ENCODE data around the gene FAM13A.

FAM13A gene

GRCh38 chr4:88836216-88836615, 220.8 kb downstream of the FAM13A start:
- DNase-seq (ENCODE audit: low read depth), result no peak

GRCh38 chr4:88831031-88831430, 226.0 kb downstream of the FAM13A start:
- DNase-seq (ENCODE audit: low read depth), result no peak

GRCh38 chr4:88830598-88830997, 226.4 kb downstream of the FAM13A start:
- DNase-seq (ENCODE audit: low read depth), result no peak

- DNase-seq (ENCODE audit: low read depth), result no peak
Measured at GRCh38 chr4:88828842-88829571, 228.0 kb downstream of the FAM13A start.

- no peak for DNase-seq (ENCODE audit: low read depth)
Measured at GRCh38 chr4:88827442-88827841, 229.5 kb downstream of the FAM13A start.

- DNase-seq (ENCODE audit: low read depth), result no peak
Measured at GRCh38 chr4:88826771-88827170, 230.2 kb downstream of the FAM13A start.

- no peak for DNase-seq (ENCODE audit: low read depth)
Measured at GRCh38 chr4:88825931-88826330, 231.1 kb downstream of the FAM13A start.

GRCh38 chr4:88823058-88823919, 233.7 kb downstream of the FAM13A start:
- DNase-seq (ENCODE audit: low read depth), result peak; percentile 38

GRCh38 chr4:88822034-88822789, 234.8 kb downstream of the FAM13A start:
- DNase-seq (ENCODE audit: low read depth), result no peak

GRCh38 chr4:88821522-88821921, 235.5 kb downstream of the FAM13A start:
- DNase-seq (ENCODE audit: low read depth), result no peak

GRCh38 chr4:88820698-88821415, 236.1 kb downstream of the FAM13A start:
- no peak for DNase-seq (ENCODE audit: low read depth)

GRCh38 chr4:88819818-88820697, 236.9 kb downstream of the FAM13A start:
- no peak for DNase-seq (ENCODE audit: low read depth)

- peak; percentile 20 for DNase-seq (ENCODE audit: low read depth)
Measured at GRCh38 chr4:88818631-88819470, 238.1 kb downstream of the FAM13A start.

GRCh38 chr4:88817740-88818139, 239.2 kb downstream of the FAM13A start:
- DNase-seq (ENCODE audit: low read depth), result no peak

- no peak for DNase-seq (ENCODE audit: low read depth)
Measured at GRCh38 chr4:88816360-88816759, 240.6 kb downstream of the FAM13A start.

- no peak for DNase-seq (ENCODE audit: low read depth)
Measured at GRCh38 chr4:88814043-88814617, 242.9 kb downstream of the FAM13A start.

- DNase-seq (ENCODE audit: low read depth), result no peak
Measured at GRCh38 chr4:88813013-88813412, 244.0 kb downstream of the FAM13A start.

GRCh38 chr4:88812420-88812819, 244.6 kb downstream of the FAM13A start:
- no peak for DNase-seq (ENCODE audit: low read depth)

GRCh38 chr4:88811904-88812303, 245.1 kb downstream of the FAM13A start:
- DNase-seq (ENCODE audit: low read depth), result no peak

GRCh38 chr4:88810325-88810724, 246.7 kb downstream of the FAM13A start:
- no peak for DNase-seq (ENCODE audit: low read depth)
